GM23338 (cell line): ENCODE measurements around the gene ZSWIM1. TPM values are rescaled to one million over a fixed set of nuclear protein-coding genes. Genes with fewer than 3 reads are reported as not detected.

ENCODE experiments used
- ATAC-seq: fragments of 200-7000 bp; cut with Tn5 transposase; 3 replicates; pipeline ENCODE4 v1.9.1; 2020
- DNase-seq: peaks from one replicate; pipeline ENCODE4 v3.0.0-alpha.2; 2015; ENCODE audit warnings: low spot score
- H2AFZ ChIP-seq: fragments of 200-600 bp; sonication (generic); 2 replicates; pipeline ENCODE4 v1.8.0; 2016; ENCODE audit warnings: antibody characterized with exemption, mild to moderate bottlenecking, moderate library complexity
- H3F3A ChIP-seq: fragments of 200-600 bp; sonication (generic); replicated peaks from 2 replicates; pipeline ENCODE4 v1.8.0; 2017; ENCODE audit warnings: antibody characterized with exemption, mixed run types, low read depth
- H3K27ac ChIP-seq: fragments of 200-600 bp; sonication (generic); 2 replicates; pipeline ENCODE4 v1.6.1; 2016; ENCODE audit warnings: low read depth
- H3K27me3 ChIP-seq: fragments of 200-600 bp; sonication (generic); 2 replicates; pipeline ENCODE4 v1.8.0; 2016; ENCODE audit warnings: mild to moderate bottlenecking, mixed run types, moderate library complexity; ENCODE audit not compliant: insufficient read depth
- H3K36me3 ChIP-seq: fragments of 200-600 bp; sonication (generic); 2 replicates; pipeline ENCODE4 v1.8.0; 2016; ENCODE audit warnings: mild to moderate bottlenecking; ENCODE audit not compliant: insufficient read depth
- H3K4me1 ChIP-seq: fragments of 200-600 bp; sonication (generic); 2 replicates; pipeline ENCODE4 v1.8.0; 2016; ENCODE audit warnings: mild to moderate bottlenecking, moderate library complexity; ENCODE audit not compliant: insufficient read depth
- H3K4me2 ChIP-seq: fragments of 200-600 bp; sonication (generic); 2 replicates; pipeline ENCODE4 v1.7.1; 2017; ENCODE audit warnings: mixed run types
- H3K4me3 ChIP-seq: fragments of 200-600 bp; sonication (generic); 2 replicates; pipeline ENCODE4 v1.6.1; 2016; ENCODE audit warnings: mixed run types
- H3K79me2 ChIP-seq: fragments of 200-600 bp; sonication (generic); replicated peaks from 2 replicates; pipeline ENCODE4 v1.8.0; 2017; ENCODE audit warnings: mild to moderate bottlenecking; ENCODE audit not compliant: insufficient read depth
- H3K9me2 ChIP-seq: fragments of 200-600 bp; sonication (generic); 2 replicates; pipeline ENCODE4 v1.8.0; 2017; ENCODE audit not compliant: insufficient read depth
- H4K20me1 ChIP-seq: fragments of 200-600 bp; sonication (generic); replicated peaks from 2 replicates; pipeline ENCODE4 v1.8.0; 2017; ENCODE audit warnings: mild to moderate bottlenecking; ENCODE audit not compliant: insufficient read depth
- H3K27ac Mint-ChIP-seq: 2 replicates; pipeline ENCODE4 v1.8.0; 2020; ENCODE audit warnings: inconsistent platforms, mild to moderate bottlenecking, moderate library complexity, mixed read lengths
- H3K27me3 Mint-ChIP-seq: 3 replicates; pipeline ENCODE4 v1.8.0; 2022; ENCODE audit warnings: low read depth, mild to moderate bottlenecking, moderate library complexity, mixed read lengths, inconsistent platforms; ENCODE audit not compliant: insufficient read depth, poor library complexity
- H3K36me3 Mint-ChIP-seq: 3 replicates; pipeline ENCODE4 v1.8.0; 2021; ENCODE audit warnings: low read depth, mild to moderate bottlenecking, inconsistent platforms, moderate library complexity, mixed read lengths
- H3K4me1 Mint-ChIP-seq: 3 replicates; pipeline ENCODE4 v1.8.0; 2020; ENCODE audit warnings: mild to moderate bottlenecking, inconsistent platforms, mixed read lengths
- H3K4me3 Mint-ChIP-seq: 3 replicates; pipeline ENCODE4 v1.8.0; 2021; ENCODE audit warnings: moderate library complexity, mild to moderate bottlenecking, inconsistent platforms, mixed read lengths
- H3K9me3 Mint-ChIP-seq: 3 replicates; pipeline ENCODE4 v1.8.0; 2020; ENCODE audit warnings: moderate library complexity, mild to moderate bottlenecking, inconsistent platforms, mixed read lengths
- CTCF ChIP-seq, 2 experiments: fragments of 200-600 bp in 1 of 2; sonication (generic) in 1 of 2; conservative IDR thresholded peaks; 2 replicates each; pipeline versions ENCODE4 v1.5.1 to v1.6.1; 2016 to 2017; ENCODE audit warnings: antibody characterized with exemption in 2 of 2, low read depth in 2 of 2, mild to moderate bottlenecking in 2 of 2, moderate library complexity in 1 of 2
- ETS1 ChIP-seq: IDR thresholded peaks from 2 replicates; pipeline ENCODE4 v1.6.1; 2016; ENCODE audit warnings: antibody characterized with exemption
- EZH2phosphoT487 ChIP-seq: fragments of 200-600 bp; sonication (generic); IDR thresholded peaks from one replicate; pipeline ENCODE4 v1.8.1; 2018; ENCODE audit warnings: antibody characterized with exemption; ENCODE audit not compliant: unreplicated experiment
- NANOG ChIP-seq: IDR thresholded peaks from 2 replicates; pipeline ENCODE4 v1.6.1; 2016; ENCODE audit warnings: antibody characterized with exemption, borderline replicate concordance
- POLR2AphosphoS5 ChIP-seq: IDR thresholded peaks from 2 replicates; pipeline ENCODE4 v1.6.1; 2016; ENCODE audit warnings: antibody characterized with exemption, low read depth
- ZNF331 ChIP-seq: fragments of 250-450 bp; sonication (Bioruptor Pico); IDR thresholded peaks from 2 replicates; pipeline ENCODE4 v1.5.0; 2020; ENCODE audit warnings: low read depth, mild to moderate bottlenecking, moderate library complexity
- ZNF462 ChIP-seq: fragments of 250-450 bp; sonication (Bioruptor Pico); IDR thresholded peaks from 2 replicates; pipeline ENCODE4 v1.5.0; 2020; ENCODE audit warnings: mild to moderate bottlenecking, moderate library complexity
- polyA plus RNA-seq: library from polyadenylated mRNA; unstranded; fragments of >200 nt; fragmentation: Nextera tagmentation; extraction: Ambion mirVana; gene quantifications from 2 replicates; pipeline ENCODE4 v1.2.1, GENCODE V29; 2016
- total RNA-seq: library from RNA; depleted of rRNA; stranded (reverse); fragments of >200 nt; shearing (Covaris generic); gene quantifications from 2 replicates; pipeline ENCODE4 v1.2.3, GENCODE V29; 2014

Gene ZSWIM1
- total and polyA plus RNA-seq, 2 experiments from 2014 or later: 11.5 to 16.2 TPM

- no peak overlapping the region for H3K27ac ChIP-seq
- peaks cover 10% of the 10 kb centered on the region; the same call in 2 of the 3 replicates for H3K4me1 Mint-ChIP-seq
- H3K36me3 Mint-ChIP-seq: peaks cover 22% of the 10 kb centered on the region
- TF ChIP-seq ZNF331 (CRISPR knock-in tag) (no peak), ETS1 (no peak), ZNF462 (CRISPR knock-in tag) (no peak), POLR2AphosphoS5 (no peak; the same call in 1 of the 2 replicates), EZH2phosphoT487 (no peak), NANOG (no peak), CTCF (conservative IDR thresholded peaks at IDR 0.05; ENCODE audit: low read depth in 2 of 2) (no peak; a peak in 1 of 4 replicates)
- no peak overlapping the region for H3K4me3 Mint-ChIP-seq
- H3K27me3 ChIP-seq: no peaks in the 10 kb centered on the region
- H3K4me3 ChIP-seq: no peak overlapping the region
- no peaks in the 10 kb centered on the region for H3K9me2 ChIP-seq
- ATAC-seq: no peak
- H3K9me3 Mint-ChIP-seq: peaks cover 3% of the 10 kb centered on the region; the same call in 1 of the 3 replicates
- H3F3A ChIP-seq: no peaks in the 10 kb centered on the region
- peaks cover 13% of the 10 kb centered on the region for H3K79me2 ChIP-seq
- no peak overlapping the region for H3K4me2 ChIP-seq
- H4K20me1 ChIP-seq: peaks cover 11% of the 10 kb centered on the region
- peaks cover 3% of the 10 kb centered on the region; the same call in 1 of the 2 replicates for H3K36me3 ChIP-seq
- H3K27me3 Mint-ChIP-seq: peaks cover 12% of the 10 kb centered on the region
- H3K27ac Mint-ChIP-seq: no peak overlapping the region
- H2AFZ ChIP-seq: no peak overlapping the region
- no peak for DNase-seq
- H3K4me1 ChIP-seq: peaks cover 3% of the 10 kb centered on the region; the same call in 1 of the 2 replicates
Observed at GRCh38 chr20:45886590-45887345, 5.7 kb downstream of the ZSWIM1 start.
